ENCODE results near the gene TMED10.

The TMED10 gene

DNA sequence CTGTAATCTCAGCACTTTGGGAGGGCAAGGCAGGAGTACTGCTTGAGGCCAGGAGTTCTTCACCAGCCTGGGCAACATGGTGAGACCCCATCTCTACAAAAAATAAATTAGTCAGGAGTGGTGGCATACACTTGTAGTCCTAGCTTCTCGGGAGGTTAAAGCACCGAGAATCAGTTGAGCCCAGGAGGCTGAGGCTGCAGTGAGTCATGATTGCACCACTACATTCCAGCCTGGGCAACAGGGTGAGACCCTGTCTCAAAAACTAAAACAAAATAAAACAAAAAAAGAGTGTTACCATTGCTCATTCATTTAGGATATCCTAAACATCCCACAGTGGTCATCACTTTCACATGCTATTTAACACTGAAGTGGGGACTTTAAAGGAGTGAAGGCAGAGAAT, 57.4 kb downstream of the TMED10 start:
- Histone ChIP-seq H3K36me3 (ENCODE audit: insufficient read depth) (no peaks in the 10 kb centered on the region), H3K4me2 (no peak overlapping the region), H3K79me2 (ENCODE audit: insufficient read depth, low read depth) (no peaks in the 10 kb centered on the region), H3K4me1 (ENCODE audit: low read depth, poor library complexity, severe bottlenecking) (no peaks in the 10 kb centered on the region), H3K9ac (no peak overlapping the region), H4K20me1 (ENCODE audit: insufficient read depth) (no peaks in the 10 kb centered on the region), H3K4me3 (IDR thresholded peaks at IDR 0.05; ENCODE audit: insufficient read depth, low read depth, low read length) (no peak overlapping the region), H2AFZ (ENCODE audit: low read depth) (no peak overlapping the region), H3K27me3 (ENCODE audit: insufficient read depth, low read depth) (no peaks in the 10 kb centered on the region), H3K27ac (no peak overlapping the region)
- TF ChIP-seq, protein P1, sequence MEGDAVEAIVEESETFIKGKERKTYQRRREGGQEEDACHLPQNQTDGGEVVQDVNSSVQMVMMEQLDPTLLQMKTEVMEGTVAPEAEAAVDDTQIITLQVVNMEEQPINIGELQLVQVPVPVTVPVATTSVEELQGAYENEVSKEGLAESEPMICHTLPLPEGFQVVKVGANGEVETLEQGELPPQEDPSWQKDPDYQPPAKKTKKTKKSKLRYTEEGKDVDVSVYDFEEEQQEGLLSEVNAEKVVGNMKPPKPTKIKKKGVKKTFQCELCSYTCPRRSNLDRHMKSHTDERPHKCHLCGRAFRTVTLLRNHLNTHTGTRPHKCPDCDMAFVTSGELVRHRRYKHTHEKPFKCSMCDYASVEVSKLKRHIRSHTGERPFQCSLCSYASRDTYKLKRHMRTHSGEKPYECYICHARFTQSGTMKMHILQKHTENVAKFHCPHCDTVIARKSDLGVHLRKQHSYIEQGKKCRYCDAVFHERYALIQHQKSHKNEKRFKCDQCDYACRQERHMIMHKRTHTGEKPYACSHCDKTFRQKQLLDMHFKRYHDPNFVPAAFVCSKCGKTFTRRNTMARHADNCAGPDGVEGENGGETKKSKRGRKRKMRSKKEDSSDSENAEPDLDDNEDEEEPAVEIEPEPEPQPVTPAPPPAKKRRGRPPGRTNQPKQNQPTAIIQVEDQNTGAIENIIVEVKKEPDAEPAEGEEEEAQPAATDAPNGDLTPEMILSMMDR (conservative IDR thresholded peaks at IDR 0.05; ENCODE audit: low read depth, low read length), result no peak

DNA sequence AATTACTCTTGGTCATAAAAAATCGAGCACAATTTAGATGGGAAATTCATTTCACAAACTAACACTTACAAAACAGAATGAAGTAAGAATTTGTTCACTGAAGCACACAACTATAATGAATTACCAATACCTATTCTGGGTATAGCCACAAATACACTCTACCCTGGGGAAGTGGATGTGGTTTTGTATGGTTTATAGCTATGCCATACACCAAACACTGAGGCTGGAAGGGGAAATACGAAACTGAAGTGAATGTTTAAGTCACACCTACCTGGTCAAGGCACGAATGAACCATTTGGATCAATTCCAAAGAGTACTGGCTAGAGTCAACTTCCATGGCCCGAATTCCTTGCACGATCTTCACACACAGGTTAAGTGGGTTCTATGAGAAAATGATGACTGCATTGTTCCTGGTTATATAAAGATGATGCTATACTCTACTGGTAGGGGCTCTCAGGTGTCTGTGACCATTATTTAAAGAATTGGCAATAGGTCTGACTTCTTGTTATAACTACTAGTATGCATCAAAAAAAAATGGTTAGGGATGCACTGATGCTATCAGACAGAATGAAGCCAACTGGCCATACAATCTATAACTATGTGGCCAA, 62.4 kb downstream of the TMED10 start:
- H3K36me3 ChIP-seq (ENCODE audit: insufficient read depth), result no peaks in the 10 kb centered on the region
- H4K20me1 ChIP-seq (ENCODE audit: insufficient read depth), result no peaks in the 10 kb centered on the region
- no peaks in the 10 kb centered on the region for H3K79me2 ChIP-seq (ENCODE audit: insufficient read depth, low read depth)
- no peak overlapping the region for H3K27ac ChIP-seq
- TF ChIP-seq, protein P1 (conservative IDR thresholded peaks at IDR 0.05; ENCODE audit: low read depth, low read length), result no peak
- no peaks in the 10 kb centered on the region for H3K27me3 ChIP-seq (ENCODE audit: insufficient read depth, low read depth)
- H3K9ac ChIP-seq, result no peak overlapping the region
- no peak overlapping the region for H3K4me2 ChIP-seq
- no peak overlapping the region for H3K4me3 ChIP-seq (IDR thresholded peaks at IDR 0.05; ENCODE audit: insufficient read depth, low read depth, low read length)
- no peak overlapping the region for H2AFZ ChIP-seq (ENCODE audit: low read depth)
- no peaks in the 10 kb centered on the region for H3K4me1 ChIP-seq (ENCODE audit: low read depth, poor library complexity, severe bottlenecking)

DNA sequence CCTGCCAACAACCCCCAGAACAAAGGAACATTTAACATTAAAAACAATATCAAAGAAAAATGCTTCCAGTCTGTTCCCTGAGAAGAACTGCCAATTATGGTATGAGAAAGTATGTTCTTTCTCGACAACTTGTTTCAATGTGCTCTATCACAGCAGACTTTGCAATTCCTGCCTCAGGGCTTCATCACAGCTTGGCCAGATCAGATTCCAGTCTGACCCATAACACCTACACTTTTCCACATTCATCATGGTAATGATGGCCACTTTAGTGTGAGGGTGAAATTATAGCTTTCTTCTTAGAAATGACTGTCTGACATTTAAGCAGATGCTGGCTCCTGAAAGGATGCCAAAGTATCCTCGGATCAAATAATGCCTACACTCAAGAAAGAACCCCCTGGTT, 66.5 kb downstream of the TMED10 start:
- TF ChIP-seq, protein P1 (conservative IDR thresholded peaks at IDR 0.05; ENCODE audit: low read depth, low read length), result no peak
- Histone ChIP-seq H3K27ac (no peak overlapping the region), H3K4me3 (IDR thresholded peaks at IDR 0.05; ENCODE audit: insufficient read depth, low read depth, low read length) (no peak overlapping the region), H3K9ac (no peak overlapping the region), H3K79me2 (ENCODE audit: insufficient read depth, low read depth) (no peaks in the 10 kb centered on the region), H3K27me3 (ENCODE audit: insufficient read depth, low read depth) (no peaks in the 10 kb centered on the region), H4K20me1 (ENCODE audit: insufficient read depth) (no peaks in the 10 kb centered on the region), H2AFZ (ENCODE audit: low read depth) (no peak overlapping the region), H3K4me2 (no peak overlapping the region), H3K36me3 (ENCODE audit: insufficient read depth) (no peaks in the 10 kb centered on the region), H3K4me1 (ENCODE audit: low read depth, poor library complexity, severe bottlenecking) (no peaks in the 10 kb centered on the region)

DNA sequence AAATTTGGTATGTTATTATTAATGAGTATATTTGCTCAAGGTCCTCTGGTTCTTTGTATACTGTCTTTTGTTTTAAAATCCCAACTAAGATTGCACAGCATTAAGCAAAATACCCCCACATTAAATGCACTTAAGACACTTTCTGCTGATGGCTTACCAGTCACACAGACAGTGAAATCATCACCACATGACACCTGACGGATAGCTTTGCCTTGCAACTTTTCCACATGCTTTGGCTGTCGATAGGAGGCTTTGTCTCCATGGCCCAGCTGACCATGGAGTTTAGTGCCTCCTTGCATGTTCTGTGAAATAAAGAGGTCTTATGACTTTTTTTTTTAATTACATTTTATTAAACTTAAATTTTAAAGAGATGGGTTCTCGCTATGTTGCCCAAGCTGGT, 69.2 kb downstream of the TMED10 start:
- H3K36me3 ChIP-seq (ENCODE audit: insufficient read depth), result no peaks in the 10 kb centered on the region
- H3K4me2 ChIP-seq, result no peak overlapping the region
- no peak overlapping the region for H3K9ac ChIP-seq
- H2AFZ ChIP-seq (ENCODE audit: low read depth), result no peak overlapping the region
- H3K4me1 ChIP-seq (ENCODE audit: low read depth, poor library complexity, severe bottlenecking), result no peaks in the 10 kb centered on the region
- H3K79me2 ChIP-seq (ENCODE audit: insufficient read depth, low read depth), result no peaks in the 10 kb centered on the region
- no peaks in the 10 kb centered on the region for H4K20me1 ChIP-seq (ENCODE audit: insufficient read depth)
- no peak overlapping the region for H3K27ac ChIP-seq
- H3K27me3 ChIP-seq (ENCODE audit: insufficient read depth, low read depth), result no peaks in the 10 kb centered on the region
- no peak overlapping the region for H3K4me3 ChIP-seq (IDR thresholded peaks at IDR 0.05; ENCODE audit: insufficient read depth, low read depth, low read length)
- TF ChIP-seq, protein P1 (conservative IDR thresholded peaks at IDR 0.05; ENCODE audit: low read depth, low read length), result no peak
